ENCODE measurements around the gene FBXW8. TPM values are rescaled to one million over a fixed set of nuclear protein-coding genes. Genes with fewer than 3 reads are reported as not detected.

Gene FBXW8
- total and polyA plus RNA-seq, 2 donors from 2014 or later = 3.3 to 20.3 TPM

DNA sequence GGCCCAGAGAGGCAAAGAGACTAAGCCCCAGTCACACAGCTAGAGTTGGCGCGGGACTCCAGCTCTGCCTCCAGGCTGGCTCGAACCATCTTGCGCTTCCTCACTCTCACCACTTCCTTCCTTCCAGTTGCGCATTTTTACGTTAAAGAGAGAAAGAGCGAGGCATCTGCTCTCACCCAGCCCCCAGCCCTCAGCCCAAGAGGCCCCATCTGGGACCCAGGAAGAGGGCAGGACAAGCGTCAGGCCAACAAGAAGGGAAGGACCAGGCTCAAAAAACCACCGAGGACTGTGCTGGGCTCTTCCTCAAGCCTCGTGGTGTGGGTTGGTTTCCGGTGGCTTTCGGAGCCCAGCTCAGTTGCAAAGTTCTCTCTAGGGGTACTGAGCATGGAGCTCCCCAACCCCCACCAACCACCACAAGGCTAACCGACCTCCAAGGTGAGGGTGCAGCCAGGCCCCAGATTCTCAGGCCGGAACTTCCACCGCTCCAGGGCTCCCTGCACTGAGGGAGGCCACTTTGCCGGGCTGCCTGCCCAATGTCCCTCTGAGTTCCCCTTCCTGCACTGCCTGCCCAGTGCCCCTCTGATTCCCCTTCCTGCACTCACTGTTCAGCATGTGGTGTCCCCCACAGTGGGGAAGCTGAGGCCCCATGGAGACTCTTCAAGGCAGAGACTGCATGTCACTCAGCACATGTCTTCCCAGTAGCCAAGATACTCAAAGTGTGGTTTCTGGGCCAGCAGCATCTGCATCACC is 152.6 kb downstream of the FBXW8 start:
- no peak for FAIRE-seq
- H3K9me3 ChIP-seq (ENCODE audit: control insufficient read depth in 2 of 3, insufficient read depth in 1 of 3, low read length in 3 of 3) = no peaks in the 10 kb centered on the region
- no peak overlapping the region for H3K27ac ChIP-seq (ENCODE audit: low read depth in 2 of 2, low read length in 2 of 2)
- TF ChIP-seq, protein P1, sequence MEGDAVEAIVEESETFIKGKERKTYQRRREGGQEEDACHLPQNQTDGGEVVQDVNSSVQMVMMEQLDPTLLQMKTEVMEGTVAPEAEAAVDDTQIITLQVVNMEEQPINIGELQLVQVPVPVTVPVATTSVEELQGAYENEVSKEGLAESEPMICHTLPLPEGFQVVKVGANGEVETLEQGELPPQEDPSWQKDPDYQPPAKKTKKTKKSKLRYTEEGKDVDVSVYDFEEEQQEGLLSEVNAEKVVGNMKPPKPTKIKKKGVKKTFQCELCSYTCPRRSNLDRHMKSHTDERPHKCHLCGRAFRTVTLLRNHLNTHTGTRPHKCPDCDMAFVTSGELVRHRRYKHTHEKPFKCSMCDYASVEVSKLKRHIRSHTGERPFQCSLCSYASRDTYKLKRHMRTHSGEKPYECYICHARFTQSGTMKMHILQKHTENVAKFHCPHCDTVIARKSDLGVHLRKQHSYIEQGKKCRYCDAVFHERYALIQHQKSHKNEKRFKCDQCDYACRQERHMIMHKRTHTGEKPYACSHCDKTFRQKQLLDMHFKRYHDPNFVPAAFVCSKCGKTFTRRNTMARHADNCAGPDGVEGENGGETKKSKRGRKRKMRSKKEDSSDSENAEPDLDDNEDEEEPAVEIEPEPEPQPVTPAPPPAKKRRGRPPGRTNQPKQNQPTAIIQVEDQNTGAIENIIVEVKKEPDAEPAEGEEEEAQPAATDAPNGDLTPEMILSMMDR (IDR thresholded peaks at IDR 0.05; ENCODE audit: borderline replicate concordance, extremely low read depth, insufficient read depth) = no peak
- H3K9ac ChIP-seq (ENCODE audit: low read length in 3 of 3) = no peak overlapping the region
- H3K27me3 ChIP-seq (ENCODE audit: control insufficient read depth, insufficient read depth, low read length) = no peaks in the 10 kb centered on the region
- intact Hi-C loops (cut with DNase I) = no loop called here
- no peak for DNase-seq
- H3K4me3 ChIP-seq (ENCODE audit: low read length in 3 of 3) = no peak overlapping the region
- H3K36me3 ChIP-seq (ENCODE audit: control insufficient read depth in 2 of 3, insufficient read depth in 3 of 3, low read length in 3 of 3) = no peaks in the 10 kb centered on the region
- peaks cover 0 to 3% (median 0%) of the 10 kb centered on the region in 3 donors for H3K4me1 ChIP-seq (ENCODE audit: control insufficient read depth in 2 of 3, insufficient read depth in 2 of 3, low read depth in 1 of 3, low read length in 3 of 3)

DNA sequence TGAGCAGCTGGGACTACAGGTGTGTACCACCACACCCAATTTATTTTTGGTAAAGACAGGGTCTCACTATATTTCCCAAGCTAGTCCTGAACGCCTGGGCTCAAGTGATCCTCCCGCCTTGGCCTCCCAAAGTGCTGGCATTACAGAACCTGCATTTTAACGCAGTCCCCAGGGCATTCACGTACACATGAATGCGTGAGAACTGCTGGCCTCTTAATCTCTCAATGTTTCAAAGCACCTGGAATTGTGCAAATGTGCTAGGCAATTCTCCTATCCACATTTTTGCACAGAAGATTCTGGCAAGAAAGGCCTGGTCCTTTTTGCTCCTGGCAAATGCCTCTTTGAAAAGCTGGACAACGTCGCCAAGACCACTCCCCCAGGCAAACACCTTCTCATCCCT is 153.3 kb downstream of the FBXW8 start:
- Histone ChIP-seq H3K9ac (ENCODE audit: low read length in 3 of 3) (no peak overlapping the region), H3K9me3 (ENCODE audit: control insufficient read depth in 2 of 3, insufficient read depth in 1 of 3, low read length in 3 of 3) (no peaks in the 10 kb centered on the region), H3K27ac (ENCODE audit: low read depth in 2 of 2, low read length in 2 of 2) (no peak overlapping the region), H3K4me3 (ENCODE audit: low read length in 3 of 3) (no peak overlapping the region), H3K4me1 (ENCODE audit: control insufficient read depth in 2 of 3, insufficient read depth in 2 of 3, low read depth in 1 of 3, low read length in 3 of 3) (peaks cover 0 to 3% (median 0%) of the 10 kb centered on the region in 3 donors), H3K27me3 (ENCODE audit: control insufficient read depth, insufficient read depth, low read length) (no peaks in the 10 kb centered on the region), H3K36me3 (ENCODE audit: control insufficient read depth in 2 of 3, insufficient read depth in 3 of 3, low read length in 3 of 3) (no peaks in the 10 kb centered on the region)
- TF ChIP-seq, protein P1 (IDR thresholded peaks at IDR 0.05; ENCODE audit: borderline replicate concordance, extremely low read depth, insufficient read depth) = no peak
- DNase-seq (no peak), FAIRE-seq (no peak)
- intact Hi-C loops (cut with DNase I) = no loop called here

DNA sequence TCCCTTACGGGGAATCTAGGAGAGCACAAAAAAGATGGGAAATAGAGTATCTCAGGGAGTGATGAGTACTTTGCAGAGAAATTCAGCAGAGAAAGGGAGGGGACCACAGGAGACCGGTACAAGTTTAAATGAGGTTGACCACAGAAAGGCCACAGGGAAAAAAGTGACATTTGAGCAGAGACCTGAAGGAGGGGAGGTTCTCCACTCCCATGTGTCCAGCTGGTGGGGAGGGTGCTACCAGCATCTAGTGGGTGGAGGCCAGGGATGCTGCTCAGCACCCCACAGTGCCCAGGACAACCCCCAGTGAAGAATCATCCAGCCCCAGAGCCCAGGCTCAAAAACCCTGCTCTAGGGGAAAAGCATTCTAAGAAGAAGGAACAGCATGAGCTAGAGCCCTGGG is 153.8 kb downstream of the FBXW8 start:
- Histone ChIP-seq H3K27me3 (ENCODE audit: control insufficient read depth, insufficient read depth, low read length) (no peaks in the 10 kb centered on the region), H3K9me3 (ENCODE audit: control insufficient read depth in 2 of 3, insufficient read depth in 1 of 3, low read length in 3 of 3) (no peaks in the 10 kb centered on the region), H3K4me1 (ENCODE audit: control insufficient read depth in 2 of 3, insufficient read depth in 2 of 3, low read depth in 1 of 3, low read length in 3 of 3) (peaks cover 0 to 3% (median 0%) of the 10 kb centered on the region in 3 donors), H3K27ac (ENCODE audit: low read depth in 2 of 2, low read length in 2 of 2) (no peak overlapping the region), H3K4me3 (ENCODE audit: low read length in 3 of 3) (no peak overlapping the region), H3K9ac (ENCODE audit: low read length in 3 of 3) (no peak overlapping the region), H3K36me3 (ENCODE audit: control insufficient read depth in 2 of 3, insufficient read depth in 3 of 3, low read length in 3 of 3) (no peaks in the 10 kb centered on the region)
- TF ChIP-seq, protein P1 (IDR thresholded peaks at IDR 0.05; ENCODE audit: borderline replicate concordance, extremely low read depth, insufficient read depth) = no peak
- FAIRE-seq = no peak
- intact Hi-C loops (cut with DNase I) = no loop called here
- no peak for DNase-seq

All from kidney (tissue), 14 donors.